Measurements from ENCODE around the gene C4BPA.

The C4BPA gene

DNA sequence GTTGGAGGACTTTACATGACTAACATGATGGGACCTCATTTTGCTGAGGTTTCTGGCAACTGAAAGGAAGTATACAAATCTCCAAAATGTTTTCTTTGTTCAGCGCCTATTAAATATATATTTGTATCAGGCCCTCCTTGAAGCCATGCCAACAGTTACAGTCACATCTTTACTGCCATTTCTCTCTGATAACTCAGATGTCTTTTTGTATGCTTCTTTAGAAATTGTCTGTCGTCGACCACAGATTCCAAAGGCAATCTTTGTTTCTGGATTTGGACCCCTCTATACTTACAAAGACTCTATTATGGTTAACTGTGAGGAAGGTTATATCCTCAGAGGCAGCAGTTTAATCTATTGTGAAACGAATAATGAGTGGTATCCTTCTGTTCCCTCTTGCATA lies 69.4 kb downstream of the C4BPA start:
- Histone ChIP-seq H3K9me3 (ENCODE audit: control insufficient read depth, insufficient read depth, low read depth, low read length) (no peaks in the 10 kb centered on the region), H3K27ac (ENCODE audit: extremely low read depth, low read depth, low read length) (no peak overlapping the region), H3K36me3 (ENCODE audit: control insufficient read depth in 2 of 2, insufficient read depth in 1 of 2, low read length in 2 of 2) (no peaks in the 10 kb centered on the region), H3K4me3 (ENCODE audit: low read depth, low read length) (no peak overlapping the region), H3K4me1 (ENCODE audit: control insufficient read depth, insufficient read depth, low read length) (no peaks in the 10 kb centered on the region)
- POLR2A ChIA-PET = no interaction called here
- CTCF ChIA-PET = no interaction called here
- TF ChIP-seq ZNF677 (tag by site-specific recombination; IDR thresholded peaks at IDR 0.05) (no peak), ZSCAN4 (tag by site-specific recombination; IDR thresholded peaks at IDR 0.05) (no peak), ZNF843 (tag by site-specific recombination; IDR thresholded peaks at IDR 0.05) (no peak), PRDM10 (tag by site-specific recombination; IDR thresholded peaks at IDR 0.05) (no peak), ZFP41 (tag by site-specific recombination; IDR thresholded peaks at IDR 0.05; ENCODE audit: borderline replicate concordance) (no peak), SALL2 (tag by site-specific recombination; IDR thresholded peaks at IDR 0.05; ENCODE audit: borderline replicate concordance) (no peak), KLF1 (tag by site-specific recombination; IDR thresholded peaks at IDR 0.05) (no peak), ZNF37A (tag by site-specific recombination; IDR thresholded peaks at IDR 0.05) (no peak), HIC1 (tag by site-specific recombination; IDR thresholded peaks at IDR 0.05) (no peak), PRDM2 (tag by site-specific recombination; IDR thresholded peaks at IDR 0.05; ENCODE audit: borderline replicate concordance) (no peak), SP7 (tag by site-specific recombination; IDR thresholded peaks at IDR 0.05) (no peak), ZNF202 (tag by site-specific recombination; IDR thresholded peaks at IDR 0.05; ENCODE audit: borderline replicate concordance) (no peak), ZNF530 (tag by site-specific recombination; IDR thresholded peaks at IDR 0.05; ENCODE audit: low read depth) (no peak), ZNF561 (tag by site-specific recombination; IDR thresholded peaks at IDR 0.05; ENCODE audit: borderline replicate concordance) (no peak), ZNF302 (tag by site-specific recombination; IDR thresholded peaks at IDR 0.05; ENCODE audit: low read depth) (no peak), ZXDB (tag by site-specific recombination; IDR thresholded peaks at IDR 0.05) (no peak)
- TF ChIP-seq, protein P1, sequence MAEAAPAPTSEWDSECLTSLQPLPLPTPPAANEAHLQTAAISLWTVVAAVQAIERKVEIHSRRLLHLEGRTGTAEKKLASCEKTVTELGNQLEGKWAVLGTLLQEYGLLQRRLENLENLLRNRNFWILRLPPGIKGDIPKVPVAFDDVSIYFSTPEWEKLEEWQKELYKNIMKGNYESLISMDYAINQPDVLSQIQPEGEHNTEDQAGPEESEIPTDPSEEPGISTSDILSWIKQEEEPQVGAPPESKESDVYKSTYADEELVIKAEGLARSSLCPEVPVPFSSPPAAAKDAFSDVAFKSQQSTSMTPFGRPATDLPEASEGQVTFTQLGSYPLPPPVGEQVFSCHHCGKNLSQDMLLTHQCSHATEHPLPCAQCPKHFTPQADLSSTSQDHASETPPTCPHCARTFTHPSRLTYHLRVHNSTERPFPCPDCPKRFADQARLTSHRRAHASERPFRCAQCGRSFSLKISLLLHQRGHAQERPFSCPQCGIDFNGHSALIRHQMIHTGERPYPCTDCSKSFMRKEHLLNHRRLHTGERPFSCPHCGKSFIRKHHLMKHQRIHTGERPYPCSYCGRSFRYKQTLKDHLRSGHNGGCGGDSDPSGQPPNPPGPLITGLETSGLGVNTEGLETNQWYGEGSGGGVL (tag by site-specific recombination; IDR thresholded peaks at IDR 0.05) = no peak
- TF ChIP-seq, protein P2, sequence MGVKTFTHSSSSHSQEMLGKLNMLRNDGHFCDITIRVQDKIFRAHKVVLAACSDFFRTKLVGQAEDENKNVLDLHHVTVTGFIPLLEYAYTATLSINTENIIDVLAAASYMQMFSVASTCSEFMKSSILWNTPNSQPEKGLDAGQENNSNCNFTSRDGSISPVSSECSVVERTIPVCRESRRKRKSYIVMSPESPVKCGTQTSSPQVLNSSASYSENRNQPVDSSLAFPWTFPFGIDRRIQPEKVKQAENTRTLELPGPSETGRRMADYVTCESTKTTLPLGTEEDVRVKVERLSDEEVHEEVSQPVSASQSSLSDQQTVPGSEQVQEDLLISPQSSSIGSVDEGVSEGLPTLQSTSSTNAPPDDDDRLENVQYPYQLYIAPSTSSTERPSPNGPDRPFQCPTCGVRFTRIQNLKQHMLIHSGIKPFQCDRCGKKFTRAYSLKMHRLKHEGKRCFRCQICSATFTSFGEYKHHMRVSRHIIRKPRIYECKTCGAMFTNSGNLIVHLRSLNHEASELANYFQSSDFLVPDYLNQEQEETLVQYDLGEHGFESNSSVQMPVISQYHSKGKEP (tag by site-specific recombination; IDR thresholded peaks at IDR 0.05) = no peak

Data from HEK293 (cell line).